GDM1 (cell line): ENCODE data around the gene SHMT1.
"Not testable (repeated sequence)": the region's sequence is repeated elsewhere in the genome, so short reads cannot be mapped to it uniquely, and the experiment has no call there.

Source experiments
- DNase-seq: peaks from one replicate; lab custom pipeline; 2025; lab: John Stamatoyannopoulos, UW

SHMT1 gene

DNA sequence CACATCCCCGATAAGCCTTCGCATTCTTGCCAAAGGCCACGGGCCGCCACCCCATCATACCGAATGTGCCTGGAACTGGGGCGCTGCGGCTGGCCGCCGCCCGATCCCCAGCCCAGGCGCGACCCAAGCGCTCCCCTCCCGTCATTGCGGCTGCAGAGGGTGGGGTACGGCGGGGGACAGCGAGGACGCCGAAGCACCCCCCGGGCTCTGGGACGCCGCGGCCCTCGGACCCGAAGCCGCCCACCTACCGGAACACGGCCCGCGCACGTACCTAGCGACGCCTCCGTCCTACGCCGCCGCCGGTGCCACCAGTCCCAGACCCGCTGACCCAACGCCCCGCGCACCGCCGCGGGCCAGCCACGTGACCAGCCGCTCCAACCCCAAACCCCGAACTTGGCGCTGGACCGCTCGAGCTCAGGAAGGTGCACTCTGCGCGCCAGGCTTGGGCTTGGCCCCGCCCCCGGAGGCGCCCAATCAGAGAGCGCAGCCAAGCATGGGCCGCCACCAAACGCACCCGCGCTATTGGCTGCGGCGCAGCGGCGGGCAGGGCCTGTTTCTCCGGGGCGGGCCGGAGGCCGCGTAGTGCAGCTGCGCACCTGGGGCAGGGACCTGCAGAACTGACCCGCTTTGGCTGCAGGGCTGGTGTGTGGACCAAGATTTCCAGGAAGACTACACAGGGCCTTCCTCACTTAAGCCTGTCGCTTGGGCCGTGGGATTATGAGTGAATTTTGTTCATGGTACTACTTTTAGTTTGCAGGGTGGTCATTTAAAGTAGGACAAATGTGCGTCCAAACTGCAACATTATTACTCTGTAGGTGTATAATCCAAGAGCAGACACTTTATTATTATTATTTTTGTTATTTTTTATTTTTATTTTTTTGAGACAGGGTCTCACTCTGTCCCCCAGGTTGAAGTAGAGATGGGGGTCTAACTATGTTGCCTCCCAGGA, at the start of gene SHMT1:
Gene SHMT1, minus strand, starts transcription at position 450 of the 949 bp plus-strand sequence. CDS start 7,569 bp downstream, outside the sequence.
- peak; percentile 87 for DNase-seq

DNA sequence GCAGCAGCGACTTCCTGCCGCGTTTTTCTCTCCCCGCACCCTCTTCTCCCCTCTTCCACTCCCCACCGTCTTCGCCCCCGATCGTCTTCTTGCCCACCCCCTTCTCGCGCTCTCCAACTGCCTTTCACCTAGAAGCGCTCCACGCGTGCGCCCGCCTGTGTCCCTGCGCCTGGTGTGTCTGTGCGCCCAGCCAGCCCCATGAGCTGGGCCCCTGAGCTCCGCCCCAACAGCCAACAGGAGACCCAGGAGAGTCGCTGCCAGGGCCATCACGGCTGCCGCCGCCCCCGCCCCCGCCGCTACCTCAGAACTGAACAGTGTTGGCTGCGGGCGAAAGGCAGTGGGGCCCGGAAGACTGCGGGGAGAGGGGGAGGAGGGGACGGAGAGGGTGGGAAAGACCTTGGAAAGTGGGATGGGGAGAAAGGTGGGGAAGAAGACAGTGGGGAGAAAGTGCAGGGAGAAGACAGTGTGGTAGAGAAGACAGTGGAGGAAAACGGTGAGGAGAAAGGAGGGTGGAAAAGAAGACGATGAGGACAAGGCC, 48.7 kb upstream of the SHMT1 start:
- not testable (repeated sequence) for DNase-seq

DNA sequence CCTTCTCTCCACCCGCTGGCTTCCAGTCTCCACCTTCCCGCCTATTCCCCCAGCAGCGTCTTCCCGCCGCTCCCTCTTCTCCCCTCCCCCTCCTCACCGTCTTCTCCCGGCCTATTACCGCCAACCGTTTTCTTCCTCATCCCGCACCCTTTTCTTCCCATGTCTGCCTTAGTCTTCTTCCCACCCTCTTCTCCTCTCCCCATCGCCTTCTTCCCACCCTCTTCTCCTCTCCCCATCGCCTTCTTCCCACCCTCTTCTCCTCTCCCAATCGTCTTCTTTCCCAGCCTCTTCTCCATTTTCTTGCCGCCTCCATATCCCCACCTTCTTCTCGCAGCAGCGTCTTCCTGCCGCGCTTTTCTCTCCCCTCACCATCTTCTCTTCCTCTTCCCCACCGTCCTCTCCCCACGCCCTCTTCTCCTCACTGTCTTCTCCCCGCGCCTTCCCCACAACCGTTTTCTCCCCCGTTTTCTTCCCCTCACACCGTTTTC, 48.1 kb upstream of the SHMT1 start:
- DNase-seq, result peak; percentile 36

DNA sequence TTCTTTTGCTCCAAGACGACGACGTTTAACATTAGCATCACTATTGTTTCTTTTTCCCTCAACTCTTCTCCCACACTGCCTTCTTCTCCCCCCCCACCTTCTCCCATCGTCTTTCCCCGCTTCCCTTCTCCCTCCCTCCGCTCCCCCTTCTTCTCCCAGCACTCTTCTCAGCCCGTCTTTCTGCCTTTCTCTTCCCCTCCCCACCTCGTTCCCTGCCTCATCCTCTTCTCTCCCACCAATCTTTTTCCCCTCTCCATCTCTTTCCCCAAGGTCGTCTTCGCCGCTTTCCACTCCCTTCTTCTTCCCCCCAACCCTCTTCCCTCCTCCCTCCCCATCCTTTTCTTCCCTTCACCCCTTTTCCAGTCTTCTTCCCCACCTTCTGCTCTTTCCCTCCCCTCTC, 47.4 kb upstream of the SHMT1 start:
- not testable (repeated sequence) for DNase-seq

DNA sequence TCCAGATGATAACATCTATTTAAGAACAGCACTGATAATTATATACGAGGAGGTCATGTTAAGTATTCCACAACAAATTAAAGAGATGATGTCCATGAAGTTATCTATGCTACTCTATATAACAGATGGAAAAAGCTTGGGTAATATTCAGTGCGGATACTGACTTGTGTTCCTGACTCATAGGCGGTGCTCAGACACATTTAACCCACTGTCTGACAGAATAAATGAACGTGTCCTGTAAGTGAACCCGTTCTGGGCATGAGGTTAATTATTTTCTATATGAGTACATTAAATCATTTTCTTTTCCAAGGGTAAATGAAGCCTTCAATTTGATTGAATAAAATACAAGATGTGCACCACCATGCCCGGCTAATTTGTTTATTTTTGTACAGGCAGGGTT, 46.0 kb upstream of the SHMT1 start:
- not testable (repeated sequence) for DNase-seq

DNA sequence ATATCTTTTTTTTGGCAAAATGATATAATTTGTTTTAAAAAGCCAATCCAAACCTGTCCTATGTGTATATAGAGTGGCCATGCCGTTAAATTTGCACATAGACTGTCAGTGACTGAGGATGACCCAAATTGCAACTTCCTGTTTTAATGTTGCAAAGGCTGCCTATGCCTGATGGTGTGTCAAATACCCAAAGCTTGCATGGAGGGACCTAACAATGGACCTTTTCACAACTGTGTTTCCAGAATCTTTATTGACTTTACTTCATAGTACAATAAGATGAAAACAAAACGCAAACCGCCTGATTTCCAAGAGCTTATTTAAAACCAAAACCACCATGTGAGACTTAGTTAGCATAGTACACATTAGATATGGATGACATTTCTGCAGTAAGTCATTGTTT, 45.6 kb upstream of the SHMT1 start:
- not testable (repeated sequence) for DNase-seq

DNA sequence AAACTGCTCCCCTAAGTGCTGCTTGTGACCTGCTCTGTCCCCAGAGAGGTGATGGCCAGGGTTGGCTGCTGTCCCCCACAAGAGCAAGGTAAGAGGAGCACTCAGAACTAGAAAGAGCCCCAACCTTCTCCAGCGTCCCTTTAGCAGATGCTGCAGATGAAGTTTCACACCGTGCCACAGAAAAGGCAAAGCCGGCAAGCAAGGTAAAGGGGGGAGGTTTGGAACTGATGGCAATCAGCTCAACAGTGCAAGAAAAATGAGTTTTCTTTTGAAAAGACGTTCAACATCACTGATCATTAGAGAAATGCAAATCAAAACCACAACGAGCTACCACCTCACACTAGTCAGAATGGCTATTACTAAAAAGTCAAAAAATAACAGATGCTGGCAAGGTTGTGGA, 40.3 kb upstream of the SHMT1 start:
- DNase-seq, result not testable (repeated sequence)

DNA sequence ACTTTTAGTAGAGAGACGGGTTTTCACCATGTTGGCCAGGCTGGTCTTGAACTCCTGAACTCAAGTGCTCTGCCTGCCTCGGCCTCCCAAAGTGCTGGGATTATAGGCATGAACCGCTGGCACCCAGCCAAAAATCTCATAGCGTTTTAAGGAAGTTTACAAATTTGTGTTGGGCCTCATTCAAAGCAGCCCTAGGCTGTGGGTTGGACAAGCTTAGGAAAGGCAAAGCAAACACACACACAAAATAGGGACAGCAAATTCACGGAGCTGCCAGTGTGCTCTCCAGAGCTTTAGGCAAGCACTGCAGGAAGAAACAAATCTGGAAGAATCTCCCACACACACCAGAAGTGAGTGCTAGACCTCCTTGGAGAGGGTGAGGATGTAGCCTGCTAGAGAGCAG, 39.8 kb upstream of the SHMT1 start:
- not testable (repeated sequence) for DNase-seq

DNA sequence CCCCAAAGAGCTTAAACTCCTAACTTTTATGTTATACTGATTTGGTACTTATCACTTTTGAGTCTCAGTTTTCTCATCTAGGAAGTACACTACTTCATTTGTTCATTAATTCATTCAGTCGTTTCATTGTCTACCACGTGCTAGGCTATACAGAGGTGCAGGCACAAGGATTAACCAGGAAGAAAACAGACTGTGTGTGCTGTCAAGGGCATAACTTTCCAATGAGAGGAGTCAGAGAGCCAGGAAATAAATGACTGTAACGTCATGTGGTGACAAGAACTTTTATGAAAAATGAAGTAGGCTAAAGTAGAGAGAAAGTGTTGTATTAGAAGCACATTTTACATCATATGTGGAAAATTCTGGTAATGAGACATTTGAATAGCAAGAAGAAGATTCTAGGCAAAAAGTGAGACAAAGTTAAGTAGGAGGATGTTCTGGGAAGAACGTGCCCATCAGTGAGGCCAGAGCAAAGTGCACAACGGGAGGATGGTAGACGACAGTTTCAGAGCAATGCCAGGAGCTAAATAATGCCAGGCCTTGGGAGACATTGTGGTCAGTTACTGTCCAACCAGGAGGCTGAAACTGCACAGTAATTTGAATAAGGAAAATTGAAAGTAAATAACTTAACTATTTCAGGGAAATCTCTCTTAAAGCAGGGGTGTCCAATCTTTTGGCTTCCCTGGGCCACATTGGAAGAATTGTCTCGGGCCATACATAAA, 38.7 kb upstream of the SHMT1 start:
- not testable (repeated sequence) for DNase-seq

DNA sequence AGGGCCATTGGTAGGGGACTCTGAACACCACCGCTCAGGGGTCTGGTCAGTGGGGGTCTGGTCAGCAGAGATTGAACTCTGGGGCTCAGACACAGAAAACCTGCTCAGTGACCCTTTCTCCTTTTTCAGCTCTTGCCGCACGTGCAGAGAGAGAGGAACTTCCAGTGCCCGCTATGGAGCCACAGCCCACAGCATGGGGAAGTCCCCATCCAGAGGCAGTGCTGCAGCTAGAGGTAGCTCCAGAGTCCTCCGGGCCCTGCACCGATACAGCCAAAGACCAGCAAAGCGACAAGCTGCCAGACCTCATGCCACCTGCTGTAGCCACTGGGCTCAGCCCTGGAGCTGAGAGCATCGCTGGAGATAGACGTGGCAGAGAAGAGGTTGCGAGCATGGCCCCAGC, 25.4 kb upstream of the SHMT1 start:
- not testable (repeated sequence) for DNase-seq

DNA sequence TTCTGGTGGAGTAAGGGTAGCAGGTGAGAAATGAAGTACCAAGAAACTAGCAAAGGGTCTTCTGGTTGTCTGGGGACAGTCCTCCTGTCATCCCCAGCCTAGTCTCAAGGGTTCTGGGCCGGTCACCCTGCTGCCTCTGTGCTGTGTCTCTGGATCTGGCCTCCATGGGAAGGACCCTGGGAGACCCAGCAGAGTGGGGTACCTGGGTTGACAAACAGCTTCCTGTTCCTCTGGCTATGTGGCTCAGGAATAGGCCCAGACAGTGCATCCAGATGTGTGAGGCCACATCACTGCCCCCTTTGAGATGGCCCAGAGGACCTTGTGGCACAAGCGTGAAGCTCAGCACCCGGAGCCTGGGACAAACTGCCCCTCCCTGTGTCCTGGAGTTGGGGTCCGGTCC, 24.9 kb upstream of the SHMT1 start:
- not testable (repeated sequence) for DNase-seq

DNA sequence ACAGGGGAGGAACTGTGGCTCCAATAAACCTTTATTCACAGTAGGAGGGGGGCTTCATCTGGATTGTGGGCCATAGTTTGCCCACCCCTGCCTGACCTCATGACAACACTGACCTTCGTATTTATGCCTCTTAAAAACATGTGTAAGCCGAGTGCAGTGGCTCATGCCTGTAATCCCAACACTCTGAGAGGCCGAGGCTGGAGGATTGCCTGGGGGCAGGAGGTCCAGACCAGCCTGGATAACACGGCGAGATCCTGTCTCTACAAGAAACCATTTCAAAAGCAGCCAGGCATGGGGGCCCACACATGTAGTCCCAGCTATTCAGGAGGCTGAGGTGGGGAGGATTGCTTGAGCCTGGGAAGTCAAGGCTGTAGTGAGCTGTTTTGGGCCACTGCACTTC, 24.2 kb upstream of the SHMT1 start:
- not testable (repeated sequence) for DNase-seq

DNA sequence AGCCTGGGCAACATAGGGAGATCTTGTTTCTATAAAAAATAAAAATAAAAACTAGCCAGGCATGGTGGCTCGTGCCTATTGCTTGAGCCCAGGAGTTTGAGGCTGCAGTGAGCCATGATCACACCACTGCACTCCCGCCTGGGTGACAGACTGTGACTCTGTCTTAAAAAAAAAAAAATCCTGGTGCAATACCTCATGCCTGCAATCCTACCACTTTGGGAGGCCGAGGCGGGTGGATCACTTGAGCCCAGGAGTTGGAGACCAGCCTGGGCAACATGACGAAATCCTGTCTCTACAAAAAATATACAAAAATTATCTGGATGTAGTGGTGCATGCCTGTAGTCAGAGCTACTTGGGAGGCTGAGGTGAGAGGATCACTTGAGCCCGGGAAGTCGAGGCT, 20.9 kb upstream of the SHMT1 start:
- DNase-seq, result not testable (repeated sequence)

DNA sequence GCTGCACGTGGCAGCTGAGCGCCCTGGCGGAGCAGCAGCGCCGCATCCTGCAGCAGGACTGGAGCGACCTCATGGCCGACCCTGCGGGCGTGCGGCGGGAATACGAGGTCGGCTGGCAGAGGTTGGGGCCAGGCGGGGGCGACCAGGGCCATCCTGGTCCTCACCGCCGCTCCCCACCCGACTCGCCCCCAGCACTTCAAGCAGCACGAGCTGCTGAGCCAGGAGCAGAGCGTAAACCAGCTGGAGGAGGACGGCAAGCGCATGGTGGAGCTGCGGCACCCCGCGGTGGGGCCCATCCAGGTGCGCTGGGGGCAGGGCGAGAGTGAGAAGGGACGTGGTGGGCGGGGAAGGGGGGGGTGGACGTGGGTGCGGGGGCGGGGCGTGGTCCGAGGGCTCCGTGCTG, 19.7 kb upstream of the SHMT1 start:
- DNase-seq, result not testable (repeated sequence)

DNA sequence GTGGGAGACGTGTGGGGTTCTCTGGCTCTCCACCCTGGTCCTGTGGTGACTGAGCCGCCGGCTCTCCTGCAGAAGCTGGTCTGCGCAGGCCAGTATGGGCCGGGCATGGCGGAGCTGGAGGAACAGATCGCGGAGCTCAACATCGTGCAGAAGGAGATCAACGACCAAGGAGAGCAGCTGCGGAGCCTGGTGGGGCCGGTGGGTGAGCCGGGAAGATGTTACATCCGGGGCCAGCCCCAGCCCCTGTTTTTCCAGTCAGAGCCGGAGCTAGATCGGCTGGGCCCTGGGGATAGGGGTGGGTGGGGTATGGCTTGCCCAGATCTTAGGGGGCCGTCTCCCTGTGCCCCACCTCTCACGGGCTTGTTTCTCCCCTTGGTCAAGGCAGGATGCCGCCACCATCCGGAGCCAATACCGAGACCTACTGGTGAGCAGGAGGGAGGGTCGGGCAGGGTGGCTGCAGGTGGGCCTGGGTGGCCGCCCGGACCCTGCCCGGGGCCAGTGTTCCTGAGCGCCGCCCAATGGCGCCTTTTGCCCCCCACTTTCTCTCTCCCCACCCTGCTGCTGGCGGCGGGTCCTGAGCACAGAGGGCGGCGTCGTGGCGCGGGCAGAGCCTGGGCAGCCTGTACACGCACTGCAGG, 19.2 kb upstream of the SHMT1 start:
- DNase-seq, result no peak

DNA sequence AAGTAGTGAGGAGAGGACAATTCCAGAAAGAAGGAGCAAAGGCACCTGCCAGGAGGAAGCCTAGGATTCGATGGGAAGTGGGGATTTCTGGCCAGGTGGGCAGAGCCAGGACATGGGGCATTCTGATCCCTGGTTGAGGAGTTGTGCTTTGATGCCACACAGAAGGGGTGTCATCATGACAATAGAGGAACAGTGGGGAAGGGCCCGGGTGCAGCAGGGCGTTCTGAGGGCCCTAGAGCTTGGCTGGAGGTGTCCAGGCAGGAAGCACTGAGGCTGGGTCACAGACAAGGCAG, 18.5 kb upstream of the SHMT1 start:
- no peak for DNase-seq

DNA sequence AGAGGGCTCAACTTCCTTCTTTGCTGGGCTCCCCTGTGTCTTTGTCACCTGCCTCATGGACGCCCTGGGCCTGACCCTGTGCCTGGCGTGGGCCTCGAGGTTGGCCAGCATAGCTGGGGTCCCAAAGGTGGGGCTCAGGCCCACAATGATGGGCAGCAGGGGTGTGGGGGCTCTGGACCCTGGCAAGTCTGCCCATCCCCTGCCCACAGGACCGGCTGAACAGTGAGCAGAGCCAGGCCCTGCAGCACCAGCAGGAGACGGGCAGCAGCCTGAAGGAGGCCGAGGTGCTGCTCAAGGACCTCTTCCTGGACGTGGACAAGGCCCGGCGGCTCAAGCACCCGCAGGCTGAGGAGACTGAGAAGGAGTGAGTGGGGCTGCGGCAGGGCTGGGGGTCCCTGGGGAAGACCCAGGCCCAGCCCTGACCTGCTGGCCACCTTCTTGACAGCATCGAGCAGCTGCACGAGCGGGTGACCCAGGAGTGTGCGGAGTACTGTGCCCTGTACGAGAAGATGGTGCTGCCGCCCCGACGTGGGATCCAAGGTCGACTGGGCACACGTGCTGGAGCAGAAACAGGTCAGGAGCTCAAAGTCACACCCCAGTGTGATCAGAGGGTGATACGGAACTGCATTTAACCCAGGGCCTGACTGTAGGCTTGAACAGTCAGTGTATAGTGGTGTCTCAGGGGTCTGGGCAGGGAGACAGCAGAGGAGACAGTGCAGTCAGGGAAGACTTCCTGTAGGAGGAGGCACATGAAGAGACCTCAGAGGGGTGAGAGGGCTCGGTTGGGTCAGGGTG, 18.0 kb upstream of the SHMT1 start:
- no peak for DNase-seq

DNA sequence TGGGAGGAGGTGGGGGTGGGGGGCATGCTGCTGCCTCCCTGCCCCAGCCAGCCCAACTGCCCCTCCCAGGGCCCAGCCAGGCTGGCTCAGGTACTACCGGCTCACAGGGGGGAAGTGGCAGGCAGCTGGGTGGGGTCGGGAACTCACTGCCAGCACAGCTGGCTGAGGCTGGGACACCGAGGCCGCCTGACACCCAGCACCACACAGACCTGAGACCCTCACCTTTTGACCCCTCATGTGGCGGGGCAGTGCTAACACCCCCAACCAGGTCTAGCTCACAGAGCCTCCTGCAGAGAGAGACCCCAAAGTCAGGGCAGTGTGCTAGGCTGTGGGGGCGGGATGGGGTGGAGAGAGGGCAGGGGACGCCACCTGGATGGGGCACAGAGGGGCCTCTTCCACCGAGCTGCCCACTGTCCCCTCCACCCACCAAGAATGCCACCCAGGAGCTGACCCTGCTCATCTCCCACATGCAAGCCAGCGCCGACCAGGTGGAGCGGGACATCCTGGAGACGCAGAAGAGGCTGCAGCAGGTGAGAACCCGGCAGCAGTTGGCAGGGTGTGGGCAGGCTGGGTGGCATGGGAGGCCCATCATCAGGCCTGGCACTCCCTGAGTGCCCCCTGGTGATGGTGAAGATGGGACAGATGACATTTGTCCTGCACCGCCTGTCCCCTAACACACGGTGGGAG, 17.3 kb upstream of the SHMT1 start:
- DNase-seq, result no peak

DNA sequence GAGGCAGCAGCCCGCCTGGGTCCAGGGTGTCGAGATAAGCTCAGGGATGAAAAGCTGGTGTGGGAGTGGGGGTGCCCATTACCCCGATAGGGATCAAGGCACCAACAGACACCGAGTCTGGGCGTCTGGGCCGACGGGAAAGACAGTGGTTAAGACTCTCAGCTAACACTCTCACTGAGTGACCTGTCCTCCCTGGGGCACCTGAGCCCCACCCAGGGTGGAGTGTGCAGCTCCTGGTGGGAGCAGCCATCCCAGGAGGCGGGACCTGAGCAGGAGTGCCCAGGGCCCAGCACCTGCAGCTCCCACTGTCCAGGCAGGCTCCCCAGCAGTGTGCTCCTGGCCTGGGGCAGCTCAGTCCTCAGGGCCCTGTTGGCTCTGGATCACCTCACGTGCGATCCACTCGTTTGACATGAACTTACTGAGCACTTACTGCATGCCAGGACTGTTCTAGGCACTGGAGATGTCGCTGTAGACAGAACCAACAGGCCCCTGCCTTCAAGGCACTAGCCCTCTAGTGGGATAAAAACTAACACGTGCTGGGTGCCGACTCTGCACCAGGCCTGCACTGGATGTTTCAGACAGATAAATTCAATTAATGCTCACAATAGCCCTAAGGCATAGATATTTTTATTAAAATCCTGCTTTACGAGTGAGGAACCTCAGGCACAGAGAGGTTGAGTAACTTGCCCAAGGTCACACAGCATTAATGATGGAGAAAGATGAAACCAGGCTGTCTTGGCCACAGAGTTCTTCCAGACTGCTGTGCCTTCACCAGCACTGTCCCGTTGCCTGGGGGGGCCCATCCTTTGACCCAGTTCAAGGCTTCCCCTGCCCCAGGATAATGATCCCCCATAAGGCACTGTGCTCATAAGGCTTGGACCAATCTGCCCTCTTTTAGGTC, 16.1 kb upstream of the SHMT1 start:
- no peak for DNase-seq

DNA sequence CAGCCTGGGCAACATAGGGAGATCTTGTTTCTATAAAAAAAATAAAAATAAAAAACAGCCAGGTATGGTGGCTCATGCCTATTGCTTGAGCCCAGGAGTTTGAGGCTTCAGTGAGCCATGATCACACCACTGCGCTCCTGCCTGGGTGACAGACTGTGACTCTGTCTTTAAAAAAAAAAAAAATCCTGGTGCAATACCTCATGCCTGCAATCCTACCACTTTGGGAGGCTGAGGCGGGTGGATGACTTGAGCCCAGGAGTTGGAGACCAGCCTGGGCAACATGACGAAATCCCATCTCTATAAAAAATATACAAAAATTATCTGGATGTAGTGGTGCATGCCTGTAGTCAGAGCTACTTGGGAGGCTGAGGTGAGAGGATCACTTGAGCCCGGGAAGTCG, 15.3 kb upstream of the SHMT1 start:
- DNase-seq, result not testable (repeated sequence)
